HepG2 (cell line): ENCODE data around the gene CNDP1. TPM values are rescaled to one million over a fixed set of nuclear protein-coding genes. Genes with fewer than 3 reads are reported as not detected.

Experiments used
- AKAP8 ChIP-seq: sonication (generic); formaldehyde crosslinking; IDR thresholded peaks from 2 replicates; pipeline ENCODE4 v1.5.1; 2020; ENCODE audit warnings: mild to moderate bottlenecking, missing genetic modification reagents
- CERS6 ChIP-seq: sonication (generic); formaldehyde crosslinking; IDR thresholded peaks from 2 replicates; pipeline ENCODE4 v1.5.0; 2020; ENCODE audit warnings: missing genetic modification reagents
- E2F1 ChIP-seq: sonication (generic); formaldehyde crosslinking; IDR thresholded peaks from 2 replicates; pipeline ENCODE4 v1.5.0; 2020; ENCODE audit warnings: missing genetic modification reagents
- ELF4 ChIP-seq: sonication (generic); formaldehyde crosslinking; IDR thresholded peaks from 2 replicates; pipeline ENCODE4 v1.5.0; 2020; ENCODE audit warnings: missing genetic modification reagents, mild to moderate bottlenecking, moderate library complexity, borderline replicate concordance
- ESRRA ChIP-seq: sonication (generic); formaldehyde crosslinking; IDR thresholded peaks from 2 replicates; pipeline ENCODE4 v1.5.1; 2020; ENCODE audit warnings: mild to moderate bottlenecking, low read depth, missing genetic modification reagents
- ETV6 ChIP-seq: sonication (generic); formaldehyde crosslinking; conservative IDR thresholded peaks from 2 replicates; pipeline ENCODE4 v1.4.0; 2020; ENCODE audit warnings: missing genetic modification reagents
- NFYB ChIP-seq: sonication (generic); formaldehyde crosslinking; IDR thresholded peaks from 2 replicates; pipeline ENCODE4 v1.4.0; 2020; ENCODE audit warnings: missing genetic modification reagents
- NR2F2 ChIP-seq: IDR thresholded peaks from 2 replicates; pipeline ENCODE4 v1.6.1; 2012; ENCODE audit warnings: low read depth, inconsistent platforms, borderline replicate concordance
- NR2F6 ChIP-seq, 2 experiments: IDR thresholded peaks; 2 replicates each; pipeline ENCODE4 v1.6.1; 2016; ENCODE audit warnings: antibody characterized with exemption in 1 of 2, mild to moderate bottlenecking in 1 of 2
- POLR2A ChIP-seq, 2 experiments: IDR thresholded peaks; 2 replicates each; pipeline ENCODE4 v1.6.1; 2011; ENCODE audit warnings: low read depth in 2 of 2, low read length in 2 of 2, mild to moderate bottlenecking in 1 of 2, moderate library complexity in 1 of 2; ENCODE audit not compliant: insufficient read depth in 1 of 2
- RERE ChIP-seq: IDR thresholded peaks from 2 replicates; pipeline ENCODE4 v1.6.1; 2016; ENCODE audit warnings: low read depth, missing genetic modification reagents, missing compliant biosample characterization
- U2AF1 ChIP-seq: fragments of 200-400 bp; formaldehyde crosslinking; optimal IDR thresholded peaks from 2 replicates; pipeline ENCODE3; 2017; ENCODE audit warnings: mild to moderate bottlenecking, low read depth, low read length
- ZBTB14 ChIP-seq: sonication (generic); formaldehyde crosslinking; IDR thresholded peaks from 2 replicates; pipeline ENCODE4 v1.4.0; 2020; ENCODE audit warnings: missing genetic modification reagents
- ZNF10 ChIP-seq: sonication (generic); formaldehyde crosslinking; IDR thresholded peaks from 2 replicates; pipeline ENCODE4 v1.4.0; 2020; ENCODE audit warnings: mild to moderate bottlenecking, low read depth, missing genetic modification reagents, borderline replicate concordance
- ZNF232 ChIP-seq: sonication (generic); formaldehyde crosslinking; IDR thresholded peaks from 2 replicates; pipeline ENCODE4 v1.4.0; 2020; ENCODE audit warnings: missing genetic modification reagents, borderline replicate concordance
- ZNF468 ChIP-seq: sonication (generic); formaldehyde crosslinking; IDR thresholded peaks from 2 replicates; pipeline ENCODE4 v1.8.0; 2022; ENCODE audit warnings: mild to moderate bottlenecking, moderate library complexity, missing genetic modification reagents
- polyA plus RNA-seq, 8 experiments: library from polyadenylated mRNA; depleted of rRNA in 3 of 8; stranded (reverse) in 7 of 8; unstranded in 1 of 8; fragments of >200 nt; fragmentation: Illumina TruSeq in 4 of 8; extraction: Trizol in 4 of 8; gene quantifications; 2 replicates each; pipeline versions ENCODE4 v1.2.1 to v1.2.3, GENCODE V29; 2011 to 2016; ENCODE audit warnings: low read depth in 4 of 8, missing spikeins in 1 of 8, mixed read lengths in 1 of 8; ENCODE audit not compliant: insufficient read depth in 1 of 8
- total RNA-seq, 5 experiments: library from RNA; depleted of rRNA; stranded (reverse); fragments of >200 nt; fragmentation: Illumina TruSeq; extraction: Trizol; gene quantifications; 2 replicates each; pipeline ENCODE4 v1.2.3, GENCODE V29; 2016; ENCODE audit warnings: low read depth in 1 of 5

CNDP1 gene
- total and polyA plus RNA-seq, 2 of the 13 experiments (the other 11 are each of a cell fraction or from before 2014, with no cell fraction given): 0.01 TPM; not detected in 1

GRCh38 chr18:74541703-74542555 is 7.6 kb downstream of the CNDP1 start (continued):
- TF ChIP-seq E2F1 (no peak), ZNF232 (CRISPR knock-in tag) (peak; percentile 80; the same call in 1 of the 2 replicates), CERS6 (CRISPR knock-in tag) (no peak), ELF4 (CRISPR knock-in tag) (0 out of 2 replicates have a peak, but pooled peaks have one; percentile 54), NFYB (CRISPR knock-in tag) (no peak), U2AF1 (no peak), ZBTB14 (no peak), ZNF10 (CRISPR knock-in tag) (no peak), NR2F2 (peak; percentile 88; the same call in 1 of the 2 replicates), ZNF468 (CRISPR knock-in tag) (no peak), ETV6 (CRISPR knock-in tag) (no peak), RERE (CRISPR knock-in tag) (peak; percentile 58; the same call in 1 of the 2 replicates), POLR2A (IDR thresholded peaks at IDR 0.05; ENCODE audit: insufficient read depth in 1 of 2, low read depth in 2 of 2, low read length in 2 of 2) (peak; percentile 79 to 88), NR2F6 (IDR thresholded peaks at IDR 0.05) (peak; percentile 86), NR2F6 (CRISPR knock-in tag; IDR thresholded peaks at IDR 0.05) (peak; percentile 89), ESRRA (CRISPR knock-in tag) (peak; percentile 83), AKAP8 (CRISPR knock-in tag) (peak; percentile 90; the same call in 1 of the 2 replicates)
